CD8-positive, alpha-beta memory T cell (primary cell): ENCODE measurements around the gene SYT7. TPM values are rescaled to one million over a fixed set of nuclear protein-coding genes. Genes with fewer than 3 reads are reported as not detected.

Experiments used
- CTCF ChIA-PET: fragments of 350-600 bp; sonication (Branson Sonifier 250); formaldehyde crosslinking; loops from one replicate; lab custom pipeline; 2021; ENCODE audit warnings: antibody characterized with exemption; lab: Charles Lee
- POLR2A ChIA-PET: fragments of 350-600 bp; sonication (Branson Sonifier 250); formaldehyde crosslinking; loops from one replicate; lab custom pipeline; 2021; ENCODE audit warnings: antibody characterized with exemption; lab: Charles Lee
- DNase-seq, 5 donors: peaks; one replicate each; pipeline versions ENCODE4 v3.0.0 to v3.0.0-alpha.2; 2020 to 2022; ENCODE audit warnings: mixed read lengths in 1 of 5
- H3K27ac ChIP-seq: one replicate; pipeline ENCODE4 v1.7.0; 2013; ENCODE audit warnings: low read depth, mild to moderate bottlenecking, low read length, moderate library complexity
- H3K27me3 ChIP-seq: 2 replicates; pipeline ENCODE4 v1.7.0; 2013; ENCODE audit warnings: low read length, mild to moderate bottlenecking; ENCODE audit not compliant: insufficient read depth, poor library complexity, severe bottlenecking
- H3K36me3 ChIP-seq: 2 replicates; pipeline ENCODE4 v1.7.0; 2013; ENCODE audit warnings: mild to moderate bottlenecking, low read length, moderate library complexity; ENCODE audit not compliant: insufficient read depth
- H3K4me1 ChIP-seq: 2 replicates; pipeline ENCODE4 v1.7.0; 2013; ENCODE audit warnings: mild to moderate bottlenecking, low read length, moderate library complexity; ENCODE audit not compliant: insufficient read depth
- H3K4me3 ChIP-seq: 2 replicates; pipeline ENCODE4 v1.7.0; 2013; ENCODE audit warnings: mild to moderate bottlenecking, low read length
- H3K9me3 ChIP-seq: 2 replicates; pipeline ENCODE4 v1.7.0; 2013; ENCODE audit warnings: mild to moderate bottlenecking, low read length
- H3K27ac Mint-ChIP-seq, 8 donors: one replicate each; pipeline ENCODE4 v1.8.0; 2020 to 2021; ENCODE audit warnings: mixed read lengths in 8 of 8, mild to moderate bottlenecking in 6 of 8, inconsistent platforms in 3 of 8, moderate library complexity in 3 of 8
- H3K27me3 Mint-ChIP-seq, 2 donors: one replicate each; pipeline ENCODE4 v1.8.0; 2020 to 2021; ENCODE audit warnings: mixed read lengths in 2 of 2, mild to moderate bottlenecking in 1 of 2, moderate library complexity in 1 of 2
- H3K36me3 Mint-ChIP-seq, 3 donors: one replicate each; pipeline ENCODE4 v1.8.0; 2020 to 2021; ENCODE audit warnings: mixed read lengths in 3 of 3, inconsistent platforms in 1 of 3, mild to moderate bottlenecking in 1 of 3
- H3K4me1 Mint-ChIP-seq, 3 donors: one replicate each; pipeline ENCODE4 v1.8.0; 2020 to 2021; ENCODE audit warnings: mixed read lengths in 3 of 3, inconsistent platforms in 1 of 3, mild to moderate bottlenecking in 1 of 3
- H3K4me3 Mint-ChIP-seq, 7 donors: one replicate each; pipeline ENCODE4 v1.8.0; 2020 to 2021; ENCODE audit warnings: mixed read lengths in 7 of 7, mild to moderate bottlenecking in 6 of 7, moderate library complexity in 4 of 7, inconsistent platforms in 2 of 7
- H3K9me3 Mint-ChIP-seq, 5 donors: one replicate each; pipeline ENCODE4 v1.8.0; 2020 to 2022; ENCODE audit warnings: mixed read lengths in 5 of 5, mild to moderate bottlenecking in 3 of 5, moderate library complexity in 2 of 5, inconsistent platforms in 1 of 5
- polyA plus RNA-seq: library from polyadenylated mRNA; unstranded; fragments of 300-500 nt; fragmentation: Illumina TruSeq; gene quantifications from one replicate; pipeline ENCODE4 v1.2.3, GENCODE V29; 2021
- total RNA-seq, 2 experiments: library from RNA; stranded (reverse); gene quantifications; one replicate each; pipeline ENCODE4 v1.2.3, GENCODE V29; 2021

Gene SYT7
- total and polyA plus RNA-seq, 3 experiments from 2014 or later, result not detected

DNA sequence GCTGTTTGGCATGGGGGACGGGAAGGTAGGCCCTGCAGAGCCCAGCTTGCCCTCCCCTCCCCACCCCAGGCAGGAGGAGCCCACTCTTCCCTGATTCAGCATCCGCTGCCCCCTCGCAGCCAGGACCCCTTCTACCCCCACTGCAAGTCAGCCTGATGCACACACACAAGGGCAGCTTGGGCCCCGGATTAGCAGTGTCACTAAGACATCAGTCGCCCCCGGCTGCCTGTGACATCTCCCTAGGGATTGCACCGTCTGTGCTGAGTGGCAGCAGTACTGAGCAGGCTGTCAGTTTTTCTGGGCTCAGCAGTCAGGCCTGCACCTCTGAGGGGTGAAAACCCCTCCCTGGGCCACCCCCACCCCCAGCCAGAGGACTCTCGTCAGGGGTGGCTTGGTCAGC, 30.4 kb upstream of the SYT7 start:
- Histone ChIP-seq H3K4me1 (no peaks in the 10 kb centered on the region), H3K9me3 (no peaks in the 10 kb centered on the region), H3K27me3 (peaks cover 5% of the 10 kb centered on the region), H3K27ac (no peak overlapping the region), H3K4me3 (no peak overlapping the region), H3K36me3 (no peaks in the 10 kb centered on the region)
- no peak for DNase-seq
- Mint-ChIP-seq H3K36me3 (no peaks in the 10 kb centered on the region), H3K27me3 (peaks cover 11 to 48% of the 10 kb centered on the region in 2 donors), H3K4me3 (no peak overlapping the region), H3K4me1 (no peaks in the 10 kb centered on the region), H3K9me3 (no peaks in the 10 kb centered on the region), H3K27ac (no peak overlapping the region)
- ChIA-PET CTCF (no interaction called here), POLR2A (no interaction called here)

DNA sequence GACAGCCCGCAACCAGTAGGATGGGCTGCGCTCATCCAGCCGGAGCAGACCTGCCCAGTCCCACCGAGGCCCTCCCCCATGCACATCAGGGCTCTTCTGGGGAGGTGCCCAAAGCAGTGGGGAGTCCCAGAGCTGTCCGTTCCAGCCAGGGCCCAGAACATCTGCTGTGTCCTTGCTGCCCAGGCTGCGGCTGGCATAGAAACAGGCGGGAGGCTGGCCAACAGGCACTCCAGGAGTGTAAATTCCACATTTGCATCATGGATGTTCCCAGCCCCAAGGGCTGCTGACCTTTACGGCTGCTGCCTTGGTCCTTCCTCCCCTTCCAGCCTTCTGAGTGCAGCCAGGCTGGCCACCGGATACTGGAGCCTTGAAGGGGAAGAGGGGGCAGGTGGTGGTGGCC, 30.0 kb upstream of the SYT7 start:
- POLR2A ChIA-PET, result no interaction called here
- peaks cover 5% of the 10 kb centered on the region for H3K27me3 ChIP-seq

DNA sequence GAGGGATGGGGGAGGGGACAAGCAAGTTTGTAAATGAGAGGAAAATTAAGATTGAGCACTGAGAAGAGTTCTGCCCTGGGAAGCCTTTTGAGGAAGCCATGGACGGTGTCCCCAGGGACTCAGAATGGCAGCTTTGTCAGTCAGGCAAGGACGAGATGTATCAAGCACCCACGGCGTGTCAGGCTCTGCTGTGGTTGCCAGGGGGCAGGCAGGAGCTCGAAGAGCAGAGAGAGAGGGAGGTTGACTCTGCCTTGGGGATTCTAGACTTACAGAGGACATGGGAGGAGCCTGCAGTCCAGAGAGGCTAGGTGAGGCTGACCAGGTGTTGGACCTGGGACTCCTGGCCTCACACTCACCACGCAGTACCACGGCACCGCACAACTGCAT, 29.1 kb upstream of the SYT7 start:
- no peak for DNase-seq
- POLR2A ChIA-PET, result no interaction called here
- Mint-ChIP-seq H3K4me1 (no peaks in the 10 kb centered on the region), H3K9me3 (no peaks in the 10 kb centered on the region), H3K36me3 (no peaks in the 10 kb centered on the region), H3K27ac (no peak overlapping the region), H3K27me3 (peaks cover 15 to 57% of the 10 kb centered on the region in 2 donors), H3K4me3 (no peak overlapping the region)
- H3K27me3 ChIP-seq, result peaks cover 5% of the 10 kb centered on the region
- no peaks in the 10 kb centered on the region for H3K9me3 ChIP-seq
- no peaks in the 10 kb centered on the region for H3K36me3 ChIP-seq
- CTCF ChIA-PET, result no interaction called here
- H3K4me1 ChIP-seq, result no peaks in the 10 kb centered on the region
- no peak overlapping the region for H3K27ac ChIP-seq
- no peak overlapping the region for H3K4me3 ChIP-seq

More for the DNA sequence above, 30.0 kb upstream of the SYT7 start:
- H3K9me3 Mint-ChIP-seq, result no peaks in the 10 kb centered on the region
- no peak overlapping the region for H3K27ac Mint-ChIP-seq
- H3K4me3 Mint-ChIP-seq, result no peak overlapping the region
- H3K36me3 Mint-ChIP-seq, result no peaks in the 10 kb centered on the region
- DNase-seq, result no peak
- Histone ChIP-seq H3K27ac (no peak overlapping the region), H3K36me3 (no peaks in the 10 kb centered on the region), H3K9me3 (no peaks in the 10 kb centered on the region), H3K4me1 (no peaks in the 10 kb centered on the region), H3K4me3 (no peak overlapping the region)
- CTCF ChIA-PET, result no interaction called here
- H3K27me3 Mint-ChIP-seq, result peaks cover 15 to 50% of the 10 kb centered on the region in 2 donors
- no peaks in the 10 kb centered on the region for H3K4me1 Mint-ChIP-seq

DNA sequence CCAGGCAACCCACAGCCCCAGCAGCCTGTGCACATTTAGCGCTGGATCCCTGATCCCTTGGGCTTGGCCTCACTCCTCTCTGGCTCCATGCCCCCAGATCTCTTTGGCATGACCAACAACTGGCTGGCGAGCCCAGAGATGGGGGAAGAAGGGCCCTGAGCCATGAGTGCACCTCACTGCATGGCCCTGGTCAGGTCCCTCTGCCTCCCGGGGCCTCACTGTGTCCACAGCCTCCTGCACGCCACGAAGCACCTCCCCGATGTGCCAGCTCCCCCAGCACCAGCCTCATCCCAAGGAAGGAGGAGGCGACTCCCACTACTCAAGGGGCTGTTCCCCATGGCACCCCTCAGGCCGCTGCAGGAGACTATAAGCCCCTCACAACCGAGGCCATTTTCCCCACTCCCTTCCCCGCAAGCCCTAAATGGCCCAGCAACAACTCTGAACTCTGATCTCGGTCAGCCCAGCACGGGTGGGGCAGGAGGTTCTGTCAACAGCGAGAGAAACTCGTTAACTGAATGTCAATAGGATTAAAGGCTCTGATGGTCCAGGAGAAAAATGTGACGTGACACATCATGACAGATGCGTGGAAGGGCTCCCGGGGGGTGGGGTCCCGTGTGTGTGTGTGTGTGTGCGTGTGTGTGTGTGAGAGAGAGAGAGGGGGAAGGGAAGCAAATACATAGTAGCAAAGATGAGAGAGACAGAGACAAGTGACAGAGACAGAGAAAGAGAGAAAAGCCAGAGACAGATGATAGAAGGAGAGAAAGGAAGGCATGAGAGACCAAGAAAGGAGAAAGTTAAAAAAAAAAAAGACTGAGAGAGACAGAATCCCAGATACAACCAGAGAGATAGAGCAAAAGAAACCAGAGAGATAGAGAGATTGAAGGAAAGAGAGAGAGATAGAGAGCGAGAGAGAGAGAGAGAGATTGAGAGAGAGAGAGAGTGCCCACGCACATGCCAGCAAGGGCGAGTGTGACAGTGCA, 28.4 kb upstream of the SYT7 start:
- CTCF ChIA-PET, result no interaction called here

DNA sequence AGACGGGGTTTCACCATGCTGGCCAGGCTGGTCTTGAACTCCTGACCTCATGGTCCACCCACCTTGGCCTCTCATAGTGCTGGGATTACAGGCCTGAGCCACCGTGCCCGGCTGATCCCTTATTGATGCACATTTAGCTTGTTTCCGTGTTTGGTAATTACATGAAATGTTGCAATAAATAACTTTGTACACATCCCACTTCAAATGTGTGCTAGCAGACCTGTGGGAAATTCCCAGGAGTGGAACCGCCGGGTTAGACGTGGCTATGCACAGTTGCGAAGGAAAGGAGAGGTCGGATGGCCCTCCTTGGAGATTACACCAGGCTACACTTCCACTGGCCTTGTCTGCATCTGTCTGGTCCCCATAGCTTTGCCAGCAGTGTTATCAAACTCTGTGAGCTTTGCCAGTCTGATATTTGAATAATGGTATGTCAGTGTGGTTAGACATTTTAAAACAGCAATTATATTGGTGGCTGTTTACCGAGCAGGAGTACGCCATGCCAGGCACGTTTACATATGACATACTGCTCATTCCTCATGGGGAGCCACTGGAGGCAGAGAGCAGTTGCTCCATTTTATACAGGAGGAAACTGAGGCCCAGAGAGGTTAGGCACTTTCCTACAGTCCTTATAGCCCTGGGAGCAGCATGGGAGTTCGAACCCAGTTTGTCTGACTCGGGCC, 27.2 kb upstream of the SYT7 start:
- no peaks in the 10 kb centered on the region for H3K36me3 Mint-ChIP-seq
- H3K4me1 ChIP-seq, result no peaks in the 10 kb centered on the region
- ChIA-PET POLR2A (no interaction called here), CTCF (no interaction called here)
- H3K9me3 ChIP-seq, result no peaks in the 10 kb centered on the region
- H3K4me1 Mint-ChIP-seq, result no peaks in the 10 kb centered on the region
- H3K27me3 ChIP-seq, result peaks cover 5% of the 10 kb centered on the region
- no peak overlapping the region for H3K27ac ChIP-seq
- H3K4me3 ChIP-seq, result no peak overlapping the region
- no peaks in the 10 kb centered on the region for H3K9me3 Mint-ChIP-seq
- H3K4me3 Mint-ChIP-seq, result no peak overlapping the region
- no peak overlapping the region for H3K27ac Mint-ChIP-seq
- DNase-seq, result no peak
- peaks cover 13 to 52% of the 10 kb centered on the region in 2 donors for H3K27me3 Mint-ChIP-seq
- H3K36me3 ChIP-seq, result no peaks in the 10 kb centered on the region

More for the DNA sequence above, 28.4 kb upstream of the SYT7 start:
- H3K4me3 ChIP-seq, result no peak overlapping the region
- no peaks in the 10 kb centered on the region for H3K4me1 Mint-ChIP-seq
- no peak for DNase-seq
- no peaks in the 10 kb centered on the region for H3K9me3 Mint-ChIP-seq
- H3K27me3 Mint-ChIP-seq, result peaks cover 14 to 57% of the 10 kb centered on the region in 2 donors
- no peak overlapping the region for H3K27ac Mint-ChIP-seq
- H3K9me3 ChIP-seq, result no peaks in the 10 kb centered on the region
- peaks cover 5% of the 10 kb centered on the region for H3K27me3 ChIP-seq
- no peaks in the 10 kb centered on the region for H3K4me1 ChIP-seq
- H3K27ac ChIP-seq, result no peak overlapping the region
- H3K4me3 Mint-ChIP-seq, result no peak overlapping the region
- no peaks in the 10 kb centered on the region for H3K36me3 ChIP-seq
- no peaks in the 10 kb centered on the region for H3K36me3 Mint-ChIP-seq
- POLR2A ChIA-PET, result no interaction called here

DNA sequence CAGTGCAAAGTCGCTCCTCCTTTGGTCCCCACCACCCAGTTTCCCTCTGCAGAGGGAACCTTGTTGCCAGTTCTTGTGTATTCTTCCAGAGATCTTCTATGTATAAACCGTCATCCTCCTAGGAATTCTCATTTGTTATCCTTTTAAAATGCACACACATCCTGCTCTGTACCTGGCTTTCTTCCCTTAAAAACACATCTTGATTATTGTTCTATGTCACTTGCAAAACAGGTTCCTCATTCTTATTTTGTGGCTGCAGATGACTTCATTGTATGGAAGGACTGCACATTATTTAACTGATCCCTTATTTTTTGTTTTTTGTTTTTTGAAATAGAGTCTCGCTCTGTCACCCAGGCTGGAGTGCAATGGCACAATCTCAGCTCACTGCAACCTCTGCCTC, 26.6 kb upstream of the SYT7 start:
- no peak overlapping the region for H3K27ac ChIP-seq
- Mint-ChIP-seq H3K27ac (no peak overlapping the region), H3K36me3 (no peaks in the 10 kb centered on the region), H3K4me1 (no peaks in the 10 kb centered on the region), H3K27me3 (peaks cover 13 to 55% of the 10 kb centered on the region in 2 donors), H3K4me3 (no peak overlapping the region), H3K9me3 (no peaks in the 10 kb centered on the region)
- no peak overlapping the region for H3K4me3 ChIP-seq
- H3K36me3 ChIP-seq, result no peaks in the 10 kb centered on the region
- no peak for DNase-seq
- peaks cover 5% of the 10 kb centered on the region for H3K27me3 ChIP-seq
- ChIA-PET CTCF (no interaction called here), POLR2A (no interaction called here)
- H3K4me1 ChIP-seq, result no peaks in the 10 kb centered on the region
- no peaks in the 10 kb centered on the region for H3K9me3 ChIP-seq

DNA sequence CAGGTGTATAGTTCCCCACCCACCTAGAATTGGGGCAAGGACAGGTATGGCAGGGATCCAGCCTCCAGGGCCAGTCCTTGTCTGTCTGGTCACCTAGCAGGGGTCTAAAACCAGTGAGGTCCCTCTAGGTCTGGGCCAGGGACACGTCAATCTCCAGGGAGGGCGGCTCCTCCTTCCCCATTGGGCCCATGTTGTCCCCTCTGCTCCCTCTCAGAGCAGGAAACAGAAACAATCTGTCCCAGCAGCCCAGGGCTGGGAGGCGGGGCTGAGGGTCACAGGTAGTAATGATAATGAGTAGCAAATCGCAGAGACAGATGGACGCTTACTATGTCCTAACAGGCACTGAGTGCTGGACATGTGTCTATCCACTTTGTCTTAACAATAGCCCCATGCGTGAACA, 22.8 kb upstream of the SYT7 start:
- no peak overlapping the region for H3K27ac Mint-ChIP-seq
- no peak overlapping the region for H3K4me3 Mint-ChIP-seq
- no peaks in the 10 kb centered on the region for H3K27me3 ChIP-seq
- no peak for DNase-seq
- no peak overlapping the region for H3K27ac ChIP-seq
- ChIA-PET POLR2A (no interaction called here), CTCF (no interaction called here)
- no peaks in the 10 kb centered on the region for H3K4me1 Mint-ChIP-seq
- H3K36me3 Mint-ChIP-seq, result no peaks in the 10 kb centered on the region
- no peaks in the 10 kb centered on the region for H3K4me1 ChIP-seq
- H3K9me3 ChIP-seq, result no peaks in the 10 kb centered on the region
- peaks cover 8 to 60% of the 10 kb centered on the region in 2 donors for H3K27me3 Mint-ChIP-seq
- no peaks in the 10 kb centered on the region for H3K9me3 Mint-ChIP-seq
- no peaks in the 10 kb centered on the region for H3K36me3 ChIP-seq
- no peak overlapping the region for H3K4me3 ChIP-seq
